Natural killer cell (primary cell): Measurements from ENCODE around the gene FAM228A. TPM values are rescaled to one million over a fixed set of nuclear protein-coding genes. Genes with fewer than 3 reads are reported as not detected.

Source experiments
- ATAC-seq, 3 donors: fragments of 150-1000 bp in 2 of 3; fragments of 200-7000 bp in 1 of 3; cut with Tn5 transposase; 1 replicate in 1 of 3; 2 replicates in 2 of 3; pipeline ENCODE4 v1.10.0; 2021; ENCODE audit warnings: mild to moderate bottlenecking in 2 of 3, moderate library complexity in 2 of 3
- DNase-seq, 2 donors: peaks; one replicate each; pipeline versions ENCODE4 v3.0.0 to v3.0.0-alpha.2; 2013 to 2021; ENCODE audit warnings: mixed read lengths in 1 of 2
- H3K27ac ChIP-seq: one replicate; pipeline ENCODE4 v1.5.1; 2013; ENCODE audit warnings: mild to moderate bottlenecking, low read length
- H3K27me3 ChIP-seq: one replicate; pipeline ENCODE4 v1.6.1; 2013; ENCODE audit warnings: low read length; ENCODE audit not compliant: control insufficient read depth, insufficient read depth
- H3K36me3 ChIP-seq: one replicate; pipeline ENCODE4 v1.6.1; 2013; ENCODE audit warnings: low read length; ENCODE audit not compliant: control insufficient read depth, insufficient read depth
- H3K4me1 ChIP-seq: one replicate; pipeline ENCODE4 v1.6.1; 2013; ENCODE audit warnings: low read length; ENCODE audit not compliant: control insufficient read depth, insufficient read depth
- H3K4me3 ChIP-seq: one replicate; pipeline ENCODE4 v1.5.1; 2013; ENCODE audit warnings: low read length
- H3K9me3 ChIP-seq: one replicate; pipeline ENCODE4 v1.6.1; 2013; ENCODE audit warnings: low read length; ENCODE audit not compliant: control insufficient read depth, insufficient read depth
- H3K27ac Mint-ChIP-seq, 2 donors: one replicate each; pipeline ENCODE4 v1.8.0; 2022; ENCODE audit warnings: mild to moderate bottlenecking in 2 of 2, mixed read lengths in 2 of 2, moderate library complexity in 1 of 2
- H3K27me3 Mint-ChIP-seq, 2 donors: one replicate each; pipeline ENCODE4 v1.8.0; 2022; ENCODE audit warnings: low read depth in 2 of 2, mixed read lengths in 2 of 2
- H3K36me3 Mint-ChIP-seq: one replicate; pipeline ENCODE4 v1.8.0; 2022; ENCODE audit warnings: mixed read lengths
- H3K4me1 Mint-ChIP-seq, 2 donors: one replicate each; pipeline ENCODE4 v1.8.0; 2022; ENCODE audit warnings: mixed read lengths in 2 of 2
- H3K4me3 Mint-ChIP-seq: one replicate; pipeline ENCODE4 v1.8.0; 2022; ENCODE audit warnings: mild to moderate bottlenecking, moderate library complexity, mixed read lengths
- H3K9me3 Mint-ChIP-seq, 2 donors: one replicate each; pipeline ENCODE4 v1.8.0; 2022; ENCODE audit warnings: mixed read lengths in 2 of 2
- WGBS: methylation state at CpG from one replicate; pipeline ENCODE4 v1.1.7; 2013; ENCODE audit warnings: missing lambda C conversion rate; ENCODE audit not compliant: insufficient coverage; 5-methylcytosine and 5-hydroxymethylcytosine counted together
- intact Hi-C: fragments of 100-400 bp; cut with micrococcal nuclease; formaldehyde crosslinking; loops from one replicate; pipeline ENCODE4 v1.14.2; 2022
- total RNA-seq, 4 donors: library from RNA; stranded (reverse); fragments of 120-200 nt in 1 of 4; gene quantifications; one replicate each; pipeline versions ENCODE4 v1.2.3 to v1.2.4, GENCODE V29; 2013 to 2022
- TF ChIP-seq, protein P1 (sequence below): fragments of 200-600 bp; IDR thresholded peaks from one replicate; pipeline ENCODE4 v1.8.0; 2022; ENCODE audit warnings: antibody characterized with exemption

The FAM228A gene
- total RNA-seq, 3 donors from 2014 or later (not counting 1 experiment from before 2014, with no cell fraction given), result 0.34 to 0.82 TPM; not detected in 1

DNA sequence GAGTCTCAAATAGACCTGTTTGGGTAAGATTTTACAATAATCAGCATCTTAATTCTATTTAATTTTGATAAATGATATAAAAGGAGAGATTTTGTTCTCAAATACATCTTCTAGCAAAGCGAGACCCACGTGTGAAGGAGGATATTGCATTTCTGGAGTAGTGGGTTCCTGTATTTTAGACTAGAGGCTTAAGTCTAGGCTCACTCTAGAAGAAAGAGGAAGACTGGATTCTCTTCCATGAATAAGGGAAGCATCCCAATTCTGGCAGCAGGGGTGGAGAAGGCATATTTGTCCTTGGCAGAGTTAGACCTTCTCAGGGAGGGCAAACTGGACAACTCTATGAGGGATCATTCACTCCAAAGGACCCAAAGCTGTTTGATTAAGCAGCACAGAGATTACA, 11.3 kb upstream of the FAM228A start:
- no peaks in the 10 kb centered on the region for H3K36me3 ChIP-seq
- H3K27me3 ChIP-seq, result no peaks in the 10 kb centered on the region
- no peaks in the 10 kb centered on the region for H3K9me3 ChIP-seq
- no peaks in the 10 kb centered on the region for H3K36me3 Mint-ChIP-seq
- TF ChIP-seq, protein P1, sequence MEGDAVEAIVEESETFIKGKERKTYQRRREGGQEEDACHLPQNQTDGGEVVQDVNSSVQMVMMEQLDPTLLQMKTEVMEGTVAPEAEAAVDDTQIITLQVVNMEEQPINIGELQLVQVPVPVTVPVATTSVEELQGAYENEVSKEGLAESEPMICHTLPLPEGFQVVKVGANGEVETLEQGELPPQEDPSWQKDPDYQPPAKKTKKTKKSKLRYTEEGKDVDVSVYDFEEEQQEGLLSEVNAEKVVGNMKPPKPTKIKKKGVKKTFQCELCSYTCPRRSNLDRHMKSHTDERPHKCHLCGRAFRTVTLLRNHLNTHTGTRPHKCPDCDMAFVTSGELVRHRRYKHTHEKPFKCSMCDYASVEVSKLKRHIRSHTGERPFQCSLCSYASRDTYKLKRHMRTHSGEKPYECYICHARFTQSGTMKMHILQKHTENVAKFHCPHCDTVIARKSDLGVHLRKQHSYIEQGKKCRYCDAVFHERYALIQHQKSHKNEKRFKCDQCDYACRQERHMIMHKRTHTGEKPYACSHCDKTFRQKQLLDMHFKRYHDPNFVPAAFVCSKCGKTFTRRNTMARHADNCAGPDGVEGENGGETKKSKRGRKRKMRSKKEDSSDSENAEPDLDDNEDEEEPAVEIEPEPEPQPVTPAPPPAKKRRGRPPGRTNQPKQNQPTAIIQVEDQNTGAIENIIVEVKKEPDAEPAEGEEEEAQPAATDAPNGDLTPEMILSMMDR, result no peak
- H3K27me3 Mint-ChIP-seq, result no peaks in the 10 kb centered on the region
- ATAC-seq, result no peak
- H3K4me1 Mint-ChIP-seq, result no peaks in the 10 kb centered on the region
- WGBS, result 79% methylated on average over 2 of the region's 2 CpGs
- no peak overlapping the region for H3K27ac Mint-ChIP-seq
- no peak overlapping the region for H3K27ac ChIP-seq
- no peaks in the 10 kb centered on the region for H3K4me1 ChIP-seq
- no peak overlapping the region for H3K4me3 ChIP-seq
- no peaks in the 10 kb centered on the region for H3K9me3 Mint-ChIP-seq
- no peak overlapping the region for H3K4me3 Mint-ChIP-seq
- no peak for DNase-seq
- intact Hi-C loops, result no loop called here

- ATAC-seq (peak; percentile 59 to 82 (median 61)), DNase-seq (peak; percentile 33 to 49)
- Mint-ChIP-seq H3K27ac (no peak overlapping the region), H3K4me3 (no peak overlapping the region), H3K4me1 (no peaks in the 10 kb centered on the region), H3K9me3 (no peaks in the 10 kb centered on the region), H3K27me3 (no peaks in the 10 kb centered on the region), H3K36me3 (no peaks in the 10 kb centered on the region)
- H3K27me3 ChIP-seq, result no peaks in the 10 kb centered on the region
- no peaks in the 10 kb centered on the region for H3K36me3 ChIP-seq
- no peaks in the 10 kb centered on the region for H3K9me3 ChIP-seq
- H3K4me1 ChIP-seq, result no peaks in the 10 kb centered on the region
- WGBS, result 54% methylated on average over 8 of the region's 8 CpGs
- H3K4me3 ChIP-seq, result no peak overlapping the region
- intact Hi-C loops, result loop anchor here (2.0 kb wide), 1 partner anchor 340 kb away; no protein-coding TSS in a partner anchor
- H3K27ac ChIP-seq, result no peak overlapping the region
- TF ChIP-seq, protein P1, result peak; percentile 70
These were observed 10.4 kb upstream of the FAM228A start for GRCh38 chr2:24164416-24164973.

GRCh38 chr2:24169023-24169422, 5.8 kb upstream of the FAM228A start:
- TF ChIP-seq, protein P1, result no peak
- no peaks in the 10 kb centered on the region for H3K9me3 Mint-ChIP-seq
- 96% methylated on average over 5 of the region's 5 CpGs for WGBS
- DNase-seq, result no peak
- Histone ChIP-seq H3K4me3 (no peak overlapping the region), H3K27me3 (no peaks in the 10 kb centered on the region), H3K27ac (no peak overlapping the region), H3K36me3 (no peaks in the 10 kb centered on the region), H3K4me1 (no peaks in the 10 kb centered on the region), H3K9me3 (no peaks in the 10 kb centered on the region)
- H3K27me3 Mint-ChIP-seq, result peaks cover 5 to 10% of the 10 kb centered on the region in 2 donors
- no peaks in the 10 kb centered on the region for H3K36me3 Mint-ChIP-seq
- no peak overlapping the region for H3K4me3 Mint-ChIP-seq
- ATAC-seq, result no peak
- intact Hi-C loops, result no loop called here
- no peak overlapping the region for H3K27ac Mint-ChIP-seq
- no peaks in the 10 kb centered on the region for H3K4me1 Mint-ChIP-seq

DNA sequence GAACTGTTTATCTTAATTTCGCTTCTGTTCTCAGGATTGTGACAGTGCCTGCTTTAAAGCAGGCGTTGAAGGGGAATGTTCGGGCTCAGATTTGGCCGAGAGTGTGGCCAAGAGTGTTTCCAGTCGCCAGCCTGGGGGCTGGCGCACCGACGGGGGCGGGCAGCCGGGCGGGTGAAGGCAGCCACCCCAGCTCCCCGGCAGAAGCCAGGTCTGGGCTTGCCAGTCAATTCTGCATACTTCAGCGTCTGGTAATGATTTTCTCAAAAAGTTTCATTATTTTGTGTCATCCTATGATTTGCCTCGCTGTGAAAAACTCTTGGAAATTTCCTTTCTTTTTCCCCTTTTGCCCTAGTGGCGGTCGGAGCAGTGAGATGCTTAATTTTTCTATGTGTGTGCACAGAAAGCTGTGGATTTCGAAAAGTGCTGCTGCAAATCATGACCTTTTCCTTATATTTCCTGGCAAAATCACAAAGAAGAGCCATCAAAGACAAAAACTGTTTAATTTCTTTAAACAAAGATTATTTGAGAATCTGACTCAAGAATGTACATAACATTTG, 856 bp downstream of the FAM228A start:
- H3K4me1 ChIP-seq, result no peaks in the 10 kb centered on the region
- TF ChIP-seq, protein P1, result no peak
- H3K27me3 Mint-ChIP-seq, result peaks cover 6 to 12% of the 10 kb centered on the region in 2 donors
- H3K36me3 Mint-ChIP-seq, result no peaks in the 10 kb centered on the region
- no peak overlapping the region for H3K4me3 Mint-ChIP-seq
- no peaks in the 10 kb centered on the region for H3K9me3 Mint-ChIP-seq
- peaks cover 0 to 5% of the 10 kb centered on the region in 2 donors for H3K4me1 Mint-ChIP-seq
- no peak for ATAC-seq
- no peak overlapping the region for H3K4me3 ChIP-seq
- no peak overlapping the region for H3K27ac Mint-ChIP-seq
- DNase-seq, result no peak
- WGBS, result 93% methylated on average over 14 of the region's 17 CpGs
- intact Hi-C loops, result no loop called here
- no peaks in the 10 kb centered on the region for H3K27me3 ChIP-seq
- no peak overlapping the region for H3K27ac ChIP-seq
- no peaks in the 10 kb centered on the region for H3K36me3 ChIP-seq
- no peaks in the 10 kb centered on the region for H3K9me3 ChIP-seq
